K562 (cell line): ENCODE data around the gene CCDC138. TPM values are rescaled to one million over a fixed set of nuclear protein-coding genes. Genes with fewer than 3 reads are reported as not detected.

ENCODE experiments used
- AFF1 ChIP-seq, 2 experiments: fragments of 450-650 bp; IDR thresholded peaks; 2 replicates each; pipeline ENCODE4 v1.6.1; 2018; ENCODE audit warnings: mild to moderate bottlenecking in 2 of 2, low read depth in 1 of 2; ENCODE audit not compliant: partially characterized antibody in 2 of 2
- CBFB ChIP-seq: sonication (generic); formaldehyde crosslinking; IDR thresholded peaks from 2 replicates; pipeline ENCODE4 v1.4.0; 2020; ENCODE audit warnings: mild to moderate bottlenecking, missing genetic modification reagents
- RBM15 ChIP-seq: fragments of 200-400 bp; formaldehyde crosslinking; IDR thresholded peaks from 2 replicates; pipeline ENCODE4 v1.6.1; 2018; ENCODE audit warnings: mild to moderate bottlenecking, low read length, moderate library complexity; ENCODE audit not compliant: insufficient read depth
- ZNF668 ChIP-seq: fragments of 250-450 bp; sonication (Bioruptor Pico); IDR thresholded peaks from 2 replicates; pipeline ENCODE4 v1.8.0; 2022; ENCODE audit warnings: mild to moderate bottlenecking, inconsistent platforms
- polyA plus RNA-seq, 8 experiments: library from polyadenylated mRNA; depleted of rRNA in 4 of 8; stranded (reverse) in 5 of 8; unstranded in 3 of 8; fragments of >200 nt; fragmentation: Nextera tagmentation in 2 of 8; fragmentation: Illumina TruSeq in 1 of 8; extraction: Ambion mirVana in 2 of 8; extraction: Trizol in 1 of 8; gene quantifications; 2 replicates each; pipeline versions ENCODE4 v1.2.1 to v1.2.3, GENCODE V29; 2011 to 2014; ENCODE audit warnings: inconsistent platforms in 1 of 8, missing spikeins in 1 of 8
- total RNA-seq, 7 experiments: library from RNA; depleted of rRNA in 6 of 7; stranded (reverse); fragments of >200 nt in 6 of 7; fragmentation: Illumina TruSeq in 2 of 7; extraction: Trizol in 2 of 7; gene quantifications; 2 replicates each; pipeline versions ENCODE4 v1.2.1 to v1.2.3, GENCODE V29; 2011 to 2021; ENCODE audit warnings: low replicate concordance in 1 of 7
- TF ChIP-seq, protein P1 (sequence below): fragments of 450-650 bp; IDR thresholded peaks from 2 replicates; pipeline ENCODE4 v1.6.1; 2016; ENCODE audit warnings: low read depth

CCDC138 gene
- total and polyA plus RNA-seq, 9 of the 15 experiments (the other 6 are each of a cell fraction or from before 2014, with no cell fraction given), result 17.5 to 44.6 (median 26.7) TPM

DNA sequence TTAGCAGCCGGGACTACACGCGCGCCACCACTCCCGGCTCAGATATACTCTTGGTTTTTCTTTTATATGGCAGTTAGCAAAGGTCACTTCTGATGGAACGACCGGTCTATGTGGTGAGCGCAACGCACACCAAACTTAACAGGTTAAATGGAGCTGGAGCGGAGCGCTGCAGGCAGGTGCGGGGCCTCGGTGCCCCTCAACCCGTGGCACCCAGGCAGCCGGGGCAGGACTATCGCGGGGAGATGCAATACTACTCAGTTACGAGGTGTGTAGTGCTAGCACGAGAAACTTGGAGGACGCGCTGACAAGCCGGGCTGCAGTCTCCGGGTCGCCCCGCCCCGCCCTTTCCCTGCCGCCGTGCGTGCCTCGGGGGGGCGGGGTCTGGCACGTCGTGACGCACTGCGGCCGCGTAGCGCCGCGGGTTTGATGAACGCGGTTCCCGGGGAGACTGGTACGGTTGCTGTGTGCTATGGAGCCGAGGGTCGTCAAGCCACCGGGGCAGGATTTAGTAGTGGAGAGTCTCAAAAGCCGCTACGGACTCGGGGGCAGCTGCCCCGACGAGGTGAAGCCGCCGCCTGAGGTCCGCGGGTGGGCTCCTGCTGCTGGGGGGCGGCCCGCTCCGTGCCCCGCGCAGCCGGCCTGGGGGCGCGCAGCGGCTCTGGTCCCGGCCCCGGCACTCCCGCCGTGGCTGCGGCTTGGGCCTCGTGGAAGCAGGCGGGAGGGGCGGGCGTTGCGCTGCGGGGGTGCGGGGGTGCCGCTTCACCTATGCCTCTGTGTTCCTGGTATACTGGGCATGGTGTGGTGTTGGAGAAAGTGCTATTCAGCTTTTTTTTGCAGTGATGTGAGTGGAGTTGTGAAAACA lies at the start of gene CCDC138 (continued):
- TF ChIP-seq, protein P1, sequence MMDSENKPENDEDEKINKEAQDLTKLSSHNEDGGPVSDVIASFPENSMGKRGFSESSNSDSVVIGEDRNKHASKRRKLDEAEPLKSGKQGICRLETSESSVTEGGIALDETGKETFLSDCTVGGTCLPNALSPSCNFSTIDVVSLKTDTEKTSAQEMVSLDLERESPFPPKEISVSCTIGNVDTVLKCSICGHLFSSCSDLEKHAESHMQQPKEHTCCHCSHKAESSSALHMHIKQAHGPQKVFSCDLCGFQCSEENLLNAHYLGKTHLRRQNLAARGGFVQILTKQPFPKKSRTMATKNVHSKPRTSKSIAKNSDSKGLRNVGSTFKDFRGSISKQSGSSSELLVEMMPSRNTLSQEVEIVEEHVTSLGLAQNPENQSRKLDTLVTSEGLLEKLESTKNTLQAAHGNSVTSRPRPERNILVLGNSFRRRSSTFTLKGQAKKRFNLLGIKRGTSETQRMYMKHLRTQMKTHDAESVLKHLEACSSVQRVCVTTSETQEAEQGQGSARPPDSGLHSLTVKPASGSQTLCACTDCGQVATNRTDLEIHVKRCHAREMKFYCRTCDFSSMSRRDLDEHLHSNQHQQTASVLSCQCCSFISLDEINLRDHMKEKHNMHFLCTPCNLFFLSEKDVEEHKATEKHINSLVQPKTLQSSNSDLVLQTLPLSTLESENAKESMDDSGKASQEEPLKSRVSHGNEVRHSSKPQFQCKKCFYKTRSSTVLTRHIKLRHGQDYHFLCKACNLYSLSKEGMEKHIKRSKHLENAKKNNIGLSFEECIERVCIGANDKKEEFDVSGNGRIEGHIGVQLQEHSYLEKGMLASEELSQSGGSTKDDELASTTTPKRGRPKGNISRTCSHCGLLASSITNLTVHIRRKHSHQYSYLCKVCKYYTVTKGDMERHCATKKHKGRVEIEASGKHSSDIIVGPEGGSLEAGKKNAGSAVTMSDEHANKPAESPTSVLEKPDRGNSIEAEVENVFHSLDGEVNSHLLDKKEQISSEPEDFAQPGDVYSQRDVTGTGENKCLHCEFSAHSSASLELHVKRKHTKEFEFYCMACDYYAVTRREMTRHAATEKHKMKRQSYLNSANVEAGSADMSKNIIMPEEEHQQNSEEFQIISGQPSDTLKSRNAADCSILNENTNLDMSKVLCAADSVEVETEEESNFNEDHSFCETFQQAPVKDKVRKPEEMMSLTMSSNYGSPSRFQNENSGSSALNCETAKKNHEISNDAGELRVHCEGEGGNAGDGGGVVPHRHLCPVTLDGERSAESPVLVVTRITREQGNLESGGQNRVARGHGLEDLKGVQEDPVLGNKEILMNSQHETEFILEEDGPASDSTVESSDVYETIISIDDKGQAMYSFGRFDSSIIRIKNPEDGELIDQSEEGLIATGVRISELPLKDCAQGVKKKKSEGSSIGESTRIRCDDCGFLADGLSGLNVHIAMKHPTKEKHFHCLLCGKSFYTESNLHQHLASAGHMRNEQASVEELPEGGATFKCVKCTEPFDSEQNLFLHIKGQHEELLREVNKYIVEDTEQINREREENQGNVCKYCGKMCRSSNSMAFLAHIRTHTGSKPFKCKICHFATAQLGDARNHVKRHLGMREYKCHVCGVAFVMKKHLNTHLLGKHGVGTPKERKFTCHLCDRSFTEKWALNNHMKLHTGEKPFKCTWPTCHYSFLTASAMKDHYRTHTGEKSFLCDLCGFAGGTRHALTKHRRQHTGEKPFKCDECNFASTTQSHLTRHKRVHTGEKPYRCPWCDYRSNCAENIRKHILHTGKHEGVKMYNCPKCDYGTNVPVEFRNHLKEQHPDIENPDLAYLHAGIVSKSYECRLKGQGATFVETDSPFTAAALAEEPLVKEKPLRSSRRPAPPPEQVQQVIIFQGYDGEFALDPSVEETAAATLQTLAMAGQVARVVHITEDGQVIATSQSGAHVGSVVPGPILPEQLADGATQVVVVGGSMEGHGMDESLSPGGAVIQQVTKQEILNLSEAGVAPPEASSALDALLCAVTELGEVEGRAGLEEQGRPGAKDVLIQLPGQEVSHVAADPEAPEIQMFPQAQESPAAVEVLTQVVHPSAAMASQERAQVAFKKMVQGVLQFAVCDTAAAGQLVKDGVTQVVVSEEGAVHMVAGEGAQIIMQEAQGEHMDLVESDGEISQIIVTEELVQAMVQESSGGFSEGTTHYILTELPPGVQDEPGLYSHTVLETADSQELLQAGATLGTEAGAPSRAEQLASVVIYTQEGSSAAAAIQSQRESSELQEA, result no peak
- TF ChIP-seq AFF1 (IDR thresholded peaks at IDR 0.05; ENCODE audit: low read depth in 1 of 2, partially characterized antibody in 2 of 2) (no peak), RBM15 (no peak), ZNF668 (CRISPR knock-in tag) (no peak), CBFB (CRISPR knock-in tag) (no peak)
